Caco-2 (cell line): ENCODE measurements around the gene ZNF331. TPM values are rescaled to one million over a fixed set of nuclear protein-coding genes. Genes with fewer than 3 reads are reported as not detected.
A peak's percentile ranks its signal among the peaks of the same experiment; 100 is the strongest.

Experiments
- BruUV-seq: library from RNA; stranded (reverse); fragments of 400-500 nt; replicated peaks from 2 replicates; lab custom pipeline; 2021; lab: Mats Ljungman, UMichigan
- CTCF ChIA-PET: fragments of 300-600 bp; sonication (Branson Sonifier 250); formaldehyde crosslinking; loops from one replicate; lab custom pipeline; 2022; ENCODE audit warnings: antibody characterized with exemption; lab: Charles Lee
- POLR2A ChIA-PET: fragments of 300-600 bp; sonication (Branson Sonifier 250); formaldehyde crosslinking; loops from one replicate; lab custom pipeline; 2022; ENCODE audit warnings: antibody characterized with exemption; lab: Charles Lee
- DNase-seq, 2 experiments: peaks; one replicate each; pipeline versions ENCODE4 v3.0.0 to v3.0.0-alpha.2; 2020 to 2022
- H3K27me3 ChIP-seq: replicated peaks from 2 replicates; pipeline ENCODE4 v1.6.0; 2011; ENCODE audit warnings: low read length; ENCODE audit not compliant: control insufficient read depth, insufficient read depth
- H3K36me3 ChIP-seq: 2 replicates; pipeline ENCODE4 v1.5.1; 2011; ENCODE audit warnings: low read length; ENCODE audit not compliant: control insufficient read depth, insufficient read depth
- H3K4me1 ChIP-seq: fragments of 250-450 bp; sonication (Bioruptor Pico); 2 replicates; pipeline ENCODE4 v1.5.1; 2020; ENCODE audit warnings: mild to moderate bottlenecking
- H3K4me3 ChIP-seq: 2 replicates; pipeline ENCODE4 v1.5.1; 2011; ENCODE audit warnings: low read depth, mild to moderate bottlenecking, control low read depth, low read length
- H3K9me3 ChIP-seq: fragments of 250-450 bp; sonication (Bioruptor Pico); 2 replicates; pipeline ENCODE4 v1.5.1; 2020; ENCODE audit warnings: mild to moderate bottlenecking, moderate library complexity
- H3K27ac Mint-ChIP-seq: one replicate; pipeline ENCODE4 v1.8.0; 2022; ENCODE audit warnings: mixed read lengths; ENCODE audit not compliant: unreplicated experiment
- H3K27me3 Mint-ChIP-seq: one replicate; pipeline ENCODE4 v1.8.0; 2022; ENCODE audit warnings: mixed read lengths; ENCODE audit not compliant: insufficient read depth, unreplicated experiment
- H3K36me3 Mint-ChIP-seq: one replicate; pipeline ENCODE4 v1.8.0; 2022; ENCODE audit warnings: mild to moderate bottlenecking, mixed read lengths; ENCODE audit not compliant: insufficient read depth, unreplicated experiment
- H3K4me1 Mint-ChIP-seq: one replicate; pipeline ENCODE4 v1.8.0; 2022; ENCODE audit warnings: low read depth, mixed read lengths; ENCODE audit not compliant: unreplicated experiment
- H3K4me3 Mint-ChIP-seq: one replicate; pipeline ENCODE4 v1.8.0; 2022; ENCODE audit warnings: mild to moderate bottlenecking, moderate library complexity, mixed read lengths; ENCODE audit not compliant: unreplicated experiment
- H3K9me3 Mint-ChIP-seq: one replicate; pipeline ENCODE4 v1.8.0; 2022; ENCODE audit warnings: mixed read lengths; ENCODE audit not compliant: unreplicated experiment
- intact Hi-C: fragments of 100-400 bp; cut with micrococcal nuclease; formaldehyde crosslinking; loops from one replicate; pipeline ENCODE4 v1.10.0; 2022; ENCODE audit not compliant: unreplicated experiment
- total RNA-seq: library from RNA; stranded (reverse); gene quantifications from 2 replicates; pipeline ENCODE4 v1.2.3, GENCODE V29; 2022
- TF ChIP-seq, protein P1 (sequence below), 2 experiments: fragments of 200-600 bp in 1 of 2; IDR thresholded peaks; 1 replicate in 1 of 2; 2 replicates in 1 of 2; pipeline versions ENCODE4 v1.5.1 to v1.8.0; 2011 to 2022; ENCODE audit warnings: antibody characterized with exemption in 1 of 2, control low read depth in 1 of 2, inconsistent platforms in 1 of 2, low read depth in 1 of 2, low read length in 1 of 2, mild to moderate bottlenecking in 1 of 2, moderate library complexity in 1 of 2; ENCODE audit not compliant: insufficient read depth in 1 of 2, severe bottlenecking in 1 of 2, unreplicated experiment in 1 of 2

Gene ZNF331
- total RNA-seq, 1 experiment from 2014 or later, result 42.2 TPM

- CTCF ChIA-PET, result interaction anchor here (1.5 kb wide), 1 partner anchor 123 kb away, joined by 3 read pairs; no protein-coding TSS in a partner anchor
- BruUV-seq, result no TSS peak
- no peak overlapping the region for H3K27ac Mint-ChIP-seq
These were observed 1.8 kb upstream of the ZNF331 start for GRCh38 chr19:53536225-53536548.

GRCh38 chr19:53537121-53537520 lies 824 bp upstream of the ZNF331 start:
- Mint-ChIP-seq H3K4me3 (peak overlapping the region; percentile 94), H3K27me3 (no peaks in the 10 kb centered on the region), H3K9me3 (no peaks in the 10 kb centered on the region), H3K4me1 (no peaks in the 10 kb centered on the region), H3K27ac (peak overlapping the region; percentile 99), H3K36me3 (peaks cover 57% of the 10 kb centered on the region)
- intact Hi-C loops, result no loop called here
- Histone ChIP-seq H3K4me1 (peaks cover 18% of the 10 kb centered on the region), H3K4me3 (peak overlapping the region; percentile 88), H3K27me3 (no peaks in the 10 kb centered on the region), H3K36me3 (peaks cover 1% of the 10 kb centered on the region; the same call in 1 of the 2 replicates), H3K9me3 (no peaks in the 10 kb centered on the region)
- no TSS peak for BruUV-seq
- ChIA-PET POLR2A (no interaction called here), CTCF (interaction anchor here (1.5 kb wide), 1 partner anchor 122 kb away, joined by 3 read pairs; no protein-coding TSS in a partner anchor)
- TF ChIP-seq, protein P1, sequence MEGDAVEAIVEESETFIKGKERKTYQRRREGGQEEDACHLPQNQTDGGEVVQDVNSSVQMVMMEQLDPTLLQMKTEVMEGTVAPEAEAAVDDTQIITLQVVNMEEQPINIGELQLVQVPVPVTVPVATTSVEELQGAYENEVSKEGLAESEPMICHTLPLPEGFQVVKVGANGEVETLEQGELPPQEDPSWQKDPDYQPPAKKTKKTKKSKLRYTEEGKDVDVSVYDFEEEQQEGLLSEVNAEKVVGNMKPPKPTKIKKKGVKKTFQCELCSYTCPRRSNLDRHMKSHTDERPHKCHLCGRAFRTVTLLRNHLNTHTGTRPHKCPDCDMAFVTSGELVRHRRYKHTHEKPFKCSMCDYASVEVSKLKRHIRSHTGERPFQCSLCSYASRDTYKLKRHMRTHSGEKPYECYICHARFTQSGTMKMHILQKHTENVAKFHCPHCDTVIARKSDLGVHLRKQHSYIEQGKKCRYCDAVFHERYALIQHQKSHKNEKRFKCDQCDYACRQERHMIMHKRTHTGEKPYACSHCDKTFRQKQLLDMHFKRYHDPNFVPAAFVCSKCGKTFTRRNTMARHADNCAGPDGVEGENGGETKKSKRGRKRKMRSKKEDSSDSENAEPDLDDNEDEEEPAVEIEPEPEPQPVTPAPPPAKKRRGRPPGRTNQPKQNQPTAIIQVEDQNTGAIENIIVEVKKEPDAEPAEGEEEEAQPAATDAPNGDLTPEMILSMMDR (IDR thresholded peaks at IDR 0.05; ENCODE audit: insufficient read depth in 1 of 2, low read depth in 1 of 2, low read length in 1 of 2, severe bottlenecking in 1 of 2, unreplicated experiment in 1 of 2), result no peak
- DNase-seq, result peak in 1 of 2 experiments; percentile 65

More at GRCh38 chr19:53536225-53536548, 1.8 kb upstream of the ZNF331 start:
- Histone ChIP-seq H3K4me1 (peaks cover 18% of the 10 kb centered on the region), H3K9me3 (no peaks in the 10 kb centered on the region), H3K36me3 (peaks cover 1% of the 10 kb centered on the region; the same call in 1 of the 2 replicates), H3K4me3 (no peak overlapping the region), H3K27me3 (no peaks in the 10 kb centered on the region)
- Mint-ChIP-seq H3K27me3 (no peaks in the 10 kb centered on the region), H3K9me3 (no peaks in the 10 kb centered on the region), H3K4me3 (no peak overlapping the region), H3K36me3 (peaks cover 51% of the 10 kb centered on the region), H3K4me1 (no peaks in the 10 kb centered on the region)
- no peak for DNase-seq
- TF ChIP-seq, protein P1 (IDR thresholded peaks at IDR 0.05; ENCODE audit: insufficient read depth in 1 of 2, low read depth in 1 of 2, low read length in 1 of 2, severe bottlenecking in 1 of 2, unreplicated experiment in 1 of 2), result no peak
- intact Hi-C loops, result no loop called here
- POLR2A ChIA-PET, result no interaction called here

DNA sequence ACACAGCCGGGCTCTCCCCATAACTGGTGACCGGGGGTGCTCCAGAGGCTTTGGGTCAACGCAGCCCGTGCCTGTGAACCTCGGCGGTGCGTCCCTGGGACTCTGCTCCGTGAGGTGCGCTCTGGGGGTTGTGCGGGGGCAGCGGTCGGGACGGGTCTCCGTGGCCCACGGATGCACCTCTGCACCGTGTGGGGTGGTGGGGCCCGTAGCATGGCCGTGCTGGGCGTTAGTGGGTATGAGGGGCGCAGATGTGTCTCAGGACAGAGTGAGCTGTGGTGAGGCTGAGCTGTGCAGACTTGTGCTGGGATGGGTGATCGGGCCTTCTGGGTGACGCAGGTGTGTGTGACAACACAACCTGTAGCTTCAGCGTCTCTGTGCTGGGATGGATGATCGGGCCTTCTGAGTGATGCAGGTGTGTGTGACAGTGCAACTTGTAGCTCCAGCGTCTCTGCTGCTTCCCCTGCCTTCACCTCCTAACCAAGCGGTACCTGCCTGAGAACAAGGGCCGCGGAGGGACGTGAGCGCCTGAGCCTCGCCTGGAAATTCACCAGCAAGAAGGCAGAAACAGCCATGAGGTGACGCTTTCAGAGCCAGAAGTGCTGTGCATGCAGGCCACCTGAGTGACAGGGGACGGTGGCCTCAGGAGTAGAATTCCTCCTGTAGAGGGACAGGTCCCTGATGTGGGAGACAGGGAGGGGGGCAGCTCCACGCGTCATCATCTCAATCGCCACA lies 599 bp downstream of the ZNF331 start:
- Histone ChIP-seq H3K4me3 (peak overlapping the region; percentile 88), H3K27me3 (no peaks in the 10 kb centered on the region), H3K36me3 (peaks cover 1% of the 10 kb centered on the region; the same call in 1 of the 2 replicates), H3K9me3 (no peaks in the 10 kb centered on the region), H3K4me1 (peaks cover 18% of the 10 kb centered on the region)
- Mint-ChIP-seq H3K9me3 (no peaks in the 10 kb centered on the region), H3K27ac (peak overlapping the region; percentile 99), H3K4me1 (no peaks in the 10 kb centered on the region), H3K4me3 (peak overlapping the region; percentile 94), H3K27me3 (no peaks in the 10 kb centered on the region), H3K36me3 (peaks cover 70% of the 10 kb centered on the region)
- intact Hi-C loops, result loop anchor here (1.0 kb wide), 1 partner anchor 18 kb away; no protein-coding TSS in a partner anchor
- no TSS peak for BruUV-seq
- TF ChIP-seq, protein P1 (IDR thresholded peaks at IDR 0.05; ENCODE audit: insufficient read depth in 1 of 2, low read depth in 1 of 2, low read length in 1 of 2, severe bottlenecking in 1 of 2, unreplicated experiment in 1 of 2), result no peak
- peak in 1 of 2 experiments; percentile 31 for DNase-seq
- CTCF ChIA-PET, result interaction anchor here (0.6 kb wide), 1 partner anchor 247 kb away, joined by 3 read pairs; no protein-coding TSS in a partner anchor
- POLR2A ChIA-PET, result interaction anchor here (0.7 kb wide), 1 partner anchor 18 kb away, joined by 3 read pairs; no protein-coding TSS in a partner anchor
